ENCODE results near the gene STAT1. TPM values are rescaled to one million over a fixed set of nuclear protein-coding genes. Genes with fewer than 3 reads are reported as not detected.

STAT1 gene
- total and polyA plus RNA-seq, 4 donors = 21.6 to 80.1 (median 74.1) TPM

- H3K36me3 ChIP-seq (ENCODE audit: control insufficient read depth in 4 of 4, insufficient read depth in 4 of 4, low read length in 4 of 4) = peaks cover 35 to 58% (median 48%) of the 10 kb centered on the region in 4 donors
- WGBS, 2 donors = 89 to 90% methylated on average over 17 of the region's 17 CpGs
- no peak overlapping the region for H3K9ac ChIP-seq (ENCODE audit: insufficient read depth in 1 of 2, low read length in 2 of 2)
- no peaks in the 10 kb centered on the region for H3K9me3 ChIP-seq (ENCODE audit: control insufficient read depth in 4 of 4, insufficient read depth in 3 of 4, low read length in 3 of 4)
- H3K4me1 ChIP-seq (ENCODE audit: control insufficient read depth in 5 of 5, insufficient read depth in 5 of 5, low read length in 5 of 5) = peaks cover 0 to 21% (median 13%) of the 10 kb centered on the region in 5 donors
- DNase-seq = no peak
- H3K4me3 ChIP-seq = no peak overlapping the region
- H3K27me3 ChIP-seq (ENCODE audit: control insufficient read depth in 3 of 3, insufficient read depth in 3 of 3, low read length in 2 of 3) = no peaks in the 10 kb centered on the region
- TF ChIP-seq CTCF (IDR thresholded peaks at IDR 0.05; ENCODE audit: control extremely low read depth, extremely low read depth) = no peak
- H3K27ac ChIP-seq (ENCODE audit: low read depth in 1 of 2, low read length in 1 of 2) = peak overlapping the region in 1 of 2 donors; percentile 42
- ATAC-seq (ENCODE audit: insufficient read depth, low FRiP score) = no peak
Observed at GRCh38 chr2:190978389-190979053, 35.5 kb downstream of the STAT1 start.

- no peaks in the 10 kb centered on the region for H3K9me3 ChIP-seq (ENCODE audit: control insufficient read depth in 4 of 4, insufficient read depth in 3 of 4, low read length in 3 of 4)
- peak overlapping the region in 1 of 2 donors; percentile 66 for H3K27ac ChIP-seq (ENCODE audit: low read depth in 1 of 2, low read length in 1 of 2)
- WGBS, 2 donors = 94 to 95% methylated on average over 5 of the region's 5 CpGs
- H3K4me3 ChIP-seq = no peak overlapping the region
- H3K9ac ChIP-seq (ENCODE audit: insufficient read depth in 1 of 2, low read length in 2 of 2) = no peak overlapping the region
- no peak for TF ChIP-seq CTCF (IDR thresholded peaks at IDR 0.05; ENCODE audit: control extremely low read depth, extremely low read depth)
- H3K27me3 ChIP-seq (ENCODE audit: control insufficient read depth in 3 of 3, insufficient read depth in 3 of 3, low read length in 2 of 3) = no peaks in the 10 kb centered on the region
- DNase-seq = no peak
- H3K4me1 ChIP-seq (ENCODE audit: control insufficient read depth in 5 of 5, insufficient read depth in 5 of 5, low read length in 5 of 5) = peaks cover 0 to 21% (median 13%) of the 10 kb centered on the region in 5 donors
- H3K36me3 ChIP-seq (ENCODE audit: control insufficient read depth in 4 of 4, insufficient read depth in 4 of 4, low read length in 4 of 4) = peaks cover 36 to 56% (median 47%) of the 10 kb centered on the region in 4 donors
- ATAC-seq (ENCODE audit: insufficient read depth, low FRiP score) = no peak
Observed at GRCh38 chr2:190977505-190977904, 36.5 kb downstream of the STAT1 start.

GRCh38 chr2:190976521-190976920 is 37.5 kb downstream of the STAT1 start:
- 85 to 94% methylated on average over 2 of the region's 2 CpGs for WGBS, 2 donors
- H3K27ac ChIP-seq (ENCODE audit: low read depth in 1 of 2, low read length in 1 of 2) = no peak overlapping the region
- DNase-seq (no peak), ATAC-seq (ENCODE audit: insufficient read depth, low FRiP score) (no peak)
- peaks cover 41 to 53% (median 47%) of the 10 kb centered on the region in 4 donors for H3K36me3 ChIP-seq (ENCODE audit: control insufficient read depth in 4 of 4, insufficient read depth in 4 of 4, low read length in 4 of 4)
- H3K9me3 ChIP-seq (ENCODE audit: control insufficient read depth in 4 of 4, insufficient read depth in 3 of 4, low read length in 3 of 4) = no peaks in the 10 kb centered on the region
- no peak overlapping the region for H3K9ac ChIP-seq (ENCODE audit: insufficient read depth in 1 of 2, low read length in 2 of 2)
- no peaks in the 10 kb centered on the region for H3K27me3 ChIP-seq (ENCODE audit: control insufficient read depth in 3 of 3, insufficient read depth in 3 of 3, low read length in 2 of 3)
- H3K4me1 ChIP-seq (ENCODE audit: control insufficient read depth in 5 of 5, insufficient read depth in 5 of 5, low read length in 5 of 5) = peaks cover 0 to 21% (median 14%) of the 10 kb centered on the region in 5 donors
- TF ChIP-seq CTCF (IDR thresholded peaks at IDR 0.05; ENCODE audit: control extremely low read depth, extremely low read depth) = no peak
- no peak overlapping the region for H3K4me3 ChIP-seq

Data from lung (tissue), 12 donors.